Measurements from ENCODE around the gene CACNA2D2. TPM values are rescaled to one million over a fixed set of nuclear protein-coding genes. Genes with fewer than 3 reads are reported as not detected.

Gene CACNA2D2
- total RNA-seq, 1 experiment from 2014 or later, result 0.59 TPM

- in situ Hi-C loops (cut with HindIII; ENCODE audit: low pct_unique_long_range_greater_than_20kb, low sequenced_read_pairs), result no loop called here
- ATAC-seq (no peak), DNase-seq (ENCODE audit: low read depth, low spot score) (no peak)
- Histone ChIP-seq H3K27ac (ENCODE audit: low read length) (no peak overlapping the region), H3K27me3 (ENCODE audit: control insufficient read depth, insufficient read depth, low read length) (no peaks in the 10 kb centered on the region), H3K4me1 (ENCODE audit: control insufficient read depth, insufficient read depth, low read length) (no peaks in the 10 kb centered on the region), H3K9me3 (ENCODE audit: control insufficient read depth, insufficient read depth, low read depth, low read length) (no peaks in the 10 kb centered on the region), H3K36me3 (ENCODE audit: control insufficient read depth, insufficient read depth, low read length) (no peaks in the 10 kb centered on the region), H3K4me3 (ENCODE audit: low read depth in 2 of 2, low read length in 2 of 2) (no peak overlapping the region)
- no TSS peak for BruUV-seq (replicated peaks)
- ChIA-PET CTCF (interaction anchor here (0.5 to 0.6 kb wide), 2 partner anchors 9 to 44 kb away, joined by 5 to 10 read pairs; no protein-coding TSS in a partner anchor), POLR2A (no interaction called here)
- intact Hi-C loops (cut with micrococcal nuclease; ENCODE audit: unreplicated experiment), result no loop called here
- TF ChIP-seq SIN3A (IDR thresholded peaks at IDR 0.05; ENCODE audit: borderline replicate concordance, insufficient read depth, low read depth, low read length) (no peak), REST (IDR thresholded peaks at IDR 0.05; ENCODE audit: insufficient read depth in 1 of 2, low read depth in 2 of 2, low read length in 1 of 2) (no peak), TCF7L2 (IDR thresholded peaks at IDR 0.05; ENCODE audit: low read depth, low read length) (no peak), CTCF (IDR thresholded peaks at IDR 0.05) (no peak), POLR2AphosphoS5 (IDR thresholded peaks at IDR 0.05; ENCODE audit: low read depth, low read length) (no peak)
Measured at GRCh38 chr3:50390508-50391224, 112.8 kb downstream of the CACNA2D2 start.

- no peak overlapping the region for H3K27ac ChIP-seq (ENCODE audit: low read length)
- no TSS peak for BruUV-seq (replicated peaks)
- TF ChIP-seq SIN3A (IDR thresholded peaks at IDR 0.05; ENCODE audit: borderline replicate concordance, insufficient read depth, low read depth, low read length) (no peak), POLR2AphosphoS5 (IDR thresholded peaks at IDR 0.05; ENCODE audit: low read depth, low read length) (no peak), TCF7L2 (IDR thresholded peaks at IDR 0.05; ENCODE audit: low read depth, low read length) (no peak), CTCF (IDR thresholded peaks at IDR 0.05) (no peak), REST (IDR thresholded peaks at IDR 0.05; ENCODE audit: insufficient read depth in 1 of 2, low read depth in 2 of 2, low read length in 1 of 2) (no peak)
- intact Hi-C loops (cut with micrococcal nuclease; ENCODE audit: unreplicated experiment) (no loop called here), in situ Hi-C loops (cut with HindIII; ENCODE audit: low pct_unique_long_range_greater_than_20kb, low sequenced_read_pairs) (no loop called here)
- POLR2A ChIA-PET, result no interaction called here
- H3K4me3 ChIP-seq (ENCODE audit: low read depth in 2 of 2, low read length in 2 of 2), result no peak overlapping the region
- no peaks in the 10 kb centered on the region for H3K9me3 ChIP-seq (ENCODE audit: control insufficient read depth, insufficient read depth, low read depth, low read length)
- no peaks in the 10 kb centered on the region for H3K27me3 ChIP-seq (ENCODE audit: control insufficient read depth, insufficient read depth, low read length)
- H3K36me3 ChIP-seq (ENCODE audit: control insufficient read depth, insufficient read depth, low read length), result no peaks in the 10 kb centered on the region
- DNase-seq (ENCODE audit: low read depth, low spot score) (no peak), ATAC-seq (no peak)
- CTCF ChIA-PET, result interaction anchor here (0.5 to 0.6 kb wide), 2 partner anchors 154 to 1660 kb away, joined by 3 to 7 read pairs; no protein-coding TSS in a partner anchor
- H3K4me1 ChIP-seq (ENCODE audit: control insufficient read depth, insufficient read depth, low read length), result no peaks in the 10 kb centered on the region
Measured at GRCh38 chr3:50389414-50389767, 114.0 kb downstream of the CACNA2D2 start.
